ENCODE data around the gene CBX4. TPM values are rescaled to one million over a fixed set of nuclear protein-coding genes. Genes with fewer than 3 reads are reported as not detected.

CBX4 gene
- total RNA-seq, 1 donor from 2014 or later = 43.4 TPM

DNA sequence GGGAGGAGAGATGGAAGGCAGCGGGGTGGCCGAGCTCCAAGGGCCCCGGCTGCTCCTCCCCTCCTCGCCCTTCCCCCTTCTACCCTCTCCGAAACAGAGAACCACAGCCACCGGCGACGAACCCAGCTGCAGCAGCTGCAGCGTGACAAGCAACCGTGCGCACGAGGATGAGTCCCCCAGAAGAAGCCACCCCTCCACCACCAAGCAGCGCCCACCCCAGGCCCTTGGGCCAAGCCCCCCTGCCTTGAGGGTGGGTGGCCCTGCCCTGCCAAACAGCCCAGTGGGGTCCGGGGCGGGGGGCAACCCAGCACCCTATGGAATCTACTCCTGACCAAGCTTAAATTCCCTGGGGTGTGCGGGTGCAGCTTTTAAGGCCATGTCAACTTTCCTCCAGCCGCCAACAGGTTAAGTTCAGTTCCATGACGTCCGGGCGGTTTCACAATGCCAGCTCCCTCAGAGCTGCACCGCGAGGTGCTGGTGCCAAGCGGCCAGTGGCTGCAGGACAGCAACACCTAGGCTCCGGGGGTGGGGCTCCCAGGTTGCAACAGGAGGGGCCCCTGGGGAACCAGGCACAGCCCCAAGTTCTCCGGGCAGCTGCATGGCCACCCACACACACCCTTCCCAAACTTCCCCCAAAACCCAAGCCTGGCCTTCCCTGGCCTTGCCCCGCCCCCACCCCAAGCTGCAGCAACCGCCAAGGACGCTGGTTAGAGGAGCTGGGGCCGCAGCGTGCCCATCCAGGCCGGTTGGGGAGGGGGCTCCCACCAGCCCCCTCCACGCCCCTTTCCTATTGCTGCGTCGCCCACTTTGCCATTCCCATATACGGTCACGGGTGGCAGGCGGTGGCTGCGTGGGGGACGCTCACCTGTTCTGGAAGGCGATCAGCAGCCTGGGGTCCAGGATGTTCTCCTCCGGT lies 2.0 kb downstream of the CBX4 start:
- TF ChIP-seq, protein P1, sequence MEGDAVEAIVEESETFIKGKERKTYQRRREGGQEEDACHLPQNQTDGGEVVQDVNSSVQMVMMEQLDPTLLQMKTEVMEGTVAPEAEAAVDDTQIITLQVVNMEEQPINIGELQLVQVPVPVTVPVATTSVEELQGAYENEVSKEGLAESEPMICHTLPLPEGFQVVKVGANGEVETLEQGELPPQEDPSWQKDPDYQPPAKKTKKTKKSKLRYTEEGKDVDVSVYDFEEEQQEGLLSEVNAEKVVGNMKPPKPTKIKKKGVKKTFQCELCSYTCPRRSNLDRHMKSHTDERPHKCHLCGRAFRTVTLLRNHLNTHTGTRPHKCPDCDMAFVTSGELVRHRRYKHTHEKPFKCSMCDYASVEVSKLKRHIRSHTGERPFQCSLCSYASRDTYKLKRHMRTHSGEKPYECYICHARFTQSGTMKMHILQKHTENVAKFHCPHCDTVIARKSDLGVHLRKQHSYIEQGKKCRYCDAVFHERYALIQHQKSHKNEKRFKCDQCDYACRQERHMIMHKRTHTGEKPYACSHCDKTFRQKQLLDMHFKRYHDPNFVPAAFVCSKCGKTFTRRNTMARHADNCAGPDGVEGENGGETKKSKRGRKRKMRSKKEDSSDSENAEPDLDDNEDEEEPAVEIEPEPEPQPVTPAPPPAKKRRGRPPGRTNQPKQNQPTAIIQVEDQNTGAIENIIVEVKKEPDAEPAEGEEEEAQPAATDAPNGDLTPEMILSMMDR (IDR thresholded peaks at IDR 0.05; ENCODE audit: insufficient read depth, low read length, severe bottlenecking) = peak; percentile 39
- H3K27me3 ChIP-seq (ENCODE audit: control insufficient read depth, insufficient read depth, low read length) = peaks cover 20% of the 10 kb centered on the region
- H3K36me3 ChIP-seq (ENCODE audit: control insufficient read depth, insufficient read depth, low read length) = peaks cover 27% of the 10 kb centered on the region
- peak overlapping the region; percentile 64 for H3K4me3 ChIP-seq (ENCODE audit: low read depth, low read length)
- peak; percentile 18 for FAIRE-seq
- DNase-seq (ENCODE audit: low read depth) = peak; percentile 79

DNA sequence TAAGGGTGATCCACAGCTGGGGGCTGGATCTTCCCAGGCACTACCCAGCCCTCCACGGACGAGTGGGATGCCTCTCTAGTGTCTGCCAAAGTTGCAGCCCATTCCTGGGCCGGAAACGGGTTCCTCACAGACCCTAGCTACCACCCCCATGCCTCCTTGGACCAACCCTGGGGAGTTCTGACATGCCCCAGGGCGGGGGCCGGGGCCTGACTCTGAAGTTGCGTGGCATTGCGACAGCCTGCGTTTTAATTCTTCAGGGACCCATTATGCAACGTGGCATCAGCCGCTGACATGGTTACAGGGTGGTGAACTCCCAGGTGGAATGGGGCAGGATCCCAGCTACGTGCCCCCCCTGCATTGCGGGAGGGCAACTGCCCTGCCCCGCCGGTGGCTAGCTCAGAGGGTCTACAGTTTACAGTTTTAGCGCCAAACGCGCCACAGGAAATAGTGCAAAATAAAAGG lies 2.7 kb downstream of the CBX4 start:
- H3K36me3 ChIP-seq (ENCODE audit: control insufficient read depth, insufficient read depth, low read length) = peaks cover 27% of the 10 kb centered on the region
- FAIRE-seq = no peak
- TF ChIP-seq, protein P1 (IDR thresholded peaks at IDR 0.05; ENCODE audit: insufficient read depth, low read length, severe bottlenecking) = no peak
- peak overlapping the region; percentile 64 for H3K4me3 ChIP-seq (ENCODE audit: low read depth, low read length)
- H3K27me3 ChIP-seq (ENCODE audit: control insufficient read depth, insufficient read depth, low read length) = peaks cover 13% of the 10 kb centered on the region
- DNase-seq (ENCODE audit: low read depth) = peak; percentile 26

DNA sequence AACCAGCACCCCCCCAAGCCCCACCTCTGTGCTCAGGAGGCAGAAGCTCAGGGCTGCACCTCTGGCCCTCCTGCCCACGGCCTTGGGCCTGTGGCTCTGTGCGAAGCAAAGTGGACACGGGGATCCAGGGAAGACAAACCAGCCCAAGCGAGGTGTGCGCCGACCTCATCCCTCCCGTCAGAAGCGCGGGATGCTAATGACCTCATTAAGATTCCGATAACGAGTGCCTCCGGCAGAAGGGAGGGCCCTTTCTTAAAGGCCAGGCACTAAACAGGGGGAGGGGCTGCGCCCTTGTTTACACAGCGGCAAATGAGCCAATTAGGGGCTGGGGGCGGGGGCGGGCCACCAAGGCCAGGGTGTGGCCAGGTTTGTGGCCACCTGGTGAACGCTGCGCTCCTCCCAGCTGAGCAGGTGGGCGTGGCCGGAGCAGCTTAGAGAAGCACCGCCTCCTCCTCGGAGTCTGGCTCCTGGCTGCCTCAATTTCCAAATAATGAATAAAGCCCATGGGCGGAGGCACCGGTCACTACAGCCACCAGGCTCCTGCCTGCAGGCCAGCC lies 3.2 kb downstream of the CBX4 start:
- DNase-seq (ENCODE audit: low read depth) (no peak), FAIRE-seq (no peak)
- Histone ChIP-seq H3K36me3 (ENCODE audit: control insufficient read depth, insufficient read depth, low read length) (peaks cover 27% of the 10 kb centered on the region), H3K27me3 (ENCODE audit: control insufficient read depth, insufficient read depth, low read length) (peaks cover 9% of the 10 kb centered on the region), H3K4me3 (ENCODE audit: low read depth, low read length) (peak overlapping the region; percentile 64)
- TF ChIP-seq, protein P1 (IDR thresholded peaks at IDR 0.05; ENCODE audit: insufficient read depth, low read length, severe bottlenecking) = no peak

DNA sequence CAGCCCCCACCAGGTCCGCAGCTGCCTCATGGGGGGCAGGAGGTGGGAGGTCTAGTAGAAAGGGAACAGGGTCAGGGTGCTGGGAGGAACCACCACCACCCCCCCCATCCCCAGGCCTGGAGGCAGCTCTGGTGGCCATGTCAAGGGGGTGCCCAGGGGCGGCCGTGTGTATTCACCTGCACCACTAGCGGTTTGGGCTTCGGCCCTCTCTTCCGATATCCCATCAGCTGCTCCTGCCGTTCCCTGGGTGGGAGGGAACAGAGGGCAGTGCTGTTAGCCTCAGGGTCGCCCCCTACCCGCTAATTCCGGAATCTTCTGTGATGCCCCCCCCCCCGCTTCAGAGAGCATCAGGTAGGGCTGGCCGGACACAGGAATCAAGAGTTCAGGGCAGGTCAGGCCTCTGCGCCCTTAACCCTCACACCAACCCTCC lies 3.8 kb downstream of the CBX4 start:
- TF ChIP-seq, protein P1 (IDR thresholded peaks at IDR 0.05; ENCODE audit: insufficient read depth, low read length, severe bottlenecking) = no peak
- DNase-seq (ENCODE audit: low read depth) (no peak), FAIRE-seq (no peak)
- Histone ChIP-seq H3K36me3 (ENCODE audit: control insufficient read depth, insufficient read depth, low read length) (peaks cover 27% of the 10 kb centered on the region), H3K27me3 (ENCODE audit: control insufficient read depth, insufficient read depth, low read length) (peaks cover 5% of the 10 kb centered on the region), H3K4me3 (ENCODE audit: low read depth, low read length) (no peak overlapping the region)

DNA sequence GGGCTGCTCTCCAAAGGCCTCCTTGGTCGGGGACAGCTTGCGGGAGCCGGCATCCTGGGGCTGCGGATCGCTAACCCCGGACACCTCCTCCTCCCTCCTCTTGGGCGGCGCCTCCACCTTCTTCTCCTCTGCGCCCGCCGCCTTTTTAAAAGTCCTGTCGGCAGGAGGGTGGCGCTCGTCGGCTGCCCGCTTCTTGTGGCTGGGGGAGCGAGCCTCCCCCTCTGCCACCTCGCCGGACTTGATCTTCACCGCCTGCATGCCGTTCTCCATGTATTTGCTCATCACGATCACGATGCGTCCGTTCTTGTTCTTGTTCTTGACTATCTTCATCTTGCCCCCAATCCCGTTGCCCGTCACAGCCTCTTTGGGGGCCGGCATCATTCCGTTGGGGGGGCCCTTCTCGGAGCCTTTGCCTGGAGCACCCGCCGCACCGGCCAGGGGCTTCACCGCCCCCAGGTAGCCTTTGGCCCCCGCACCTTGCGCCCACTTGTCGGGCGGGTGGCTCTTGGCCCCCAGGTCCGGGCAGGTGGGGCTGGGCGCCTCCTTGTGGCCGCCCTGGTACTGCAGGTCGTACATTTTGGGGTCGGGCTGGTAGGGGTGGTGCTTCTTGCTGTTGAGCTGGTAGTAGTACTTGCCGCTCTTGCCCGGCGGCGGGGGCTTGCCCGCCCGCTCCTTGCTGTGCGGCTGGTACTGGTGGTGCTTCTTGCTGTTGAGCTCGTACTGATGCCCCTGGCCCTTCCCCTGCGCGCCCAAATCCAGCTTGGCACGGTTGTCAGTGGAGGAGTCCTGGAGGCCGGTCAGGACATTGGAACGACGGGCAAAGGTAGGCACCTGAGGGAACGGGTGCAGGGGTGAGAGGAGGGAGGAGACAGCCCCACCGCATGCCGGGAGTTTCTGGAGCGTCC lies 4.4 kb downstream of the CBX4 start:
- H3K27me3 ChIP-seq (ENCODE audit: control insufficient read depth, insufficient read depth, low read length) = no peaks in the 10 kb centered on the region

More for the DNA sequence above, 4.4 kb downstream of the CBX4 start:
- DNase-seq (ENCODE audit: low read depth) (no peak), FAIRE-seq (no peak)
- Histone ChIP-seq H3K4me3 (ENCODE audit: low read depth, low read length) (no peak overlapping the region), H3K36me3 (ENCODE audit: control insufficient read depth, insufficient read depth, low read length) (peaks cover 27% of the 10 kb centered on the region)
- TF ChIP-seq, protein P1 (IDR thresholded peaks at IDR 0.05; ENCODE audit: insufficient read depth, low read length, severe bottlenecking) = peak; percentile 75

Data from bronchial epithelial cell (primary cell).